Esophagus muscularis mucosa (tissue), 4 donors: ENCODE measurements around the gene TMEM82. TPM values are rescaled to one million over a fixed set of nuclear protein-coding genes. Genes with fewer than 3 reads are reported as not detected.

ENCODE experiments used
- DNase-seq: peaks from one replicate; pipeline ENCODE4 v3.0.0-alpha.2; 2017; ENCODE audit errors: extremely low spot score
- H3K27ac ChIP-seq, 4 donors: fragments of 200-600 bp; sonication (generic); replicated peaks in 1 of 4; 1 replicate in 3 of 4; 2 replicates in 1 of 4; pipeline ENCODE4 v1.5.1; 2016 to 2019; ENCODE audit warnings: mild to moderate bottlenecking in 1 of 4
- H3K27me3 ChIP-seq, 4 donors: fragments of 200-600 bp; sonication (generic); one replicate each; pipeline versions ENCODE4 v1.5.1 to v1.6.0; 2016 to 2019
- H3K36me3 ChIP-seq, 4 donors: fragments of 200-600 bp; sonication (generic); one replicate each; pipeline ENCODE4 v1.5.1; 2016 to 2019
- H3K4me1 ChIP-seq, 4 donors: fragments of 200-600 bp; sonication (generic); one replicate each; pipeline ENCODE4 v1.5.1; 2016 to 2019
- H3K4me3 ChIP-seq, 4 donors: fragments of 200-600 bp; sonication (generic); 1 replicate in 2 of 4; 2 replicates in 2 of 4; pipeline ENCODE4 v1.5.1; 2016 to 2019; ENCODE audit warnings: mild to moderate bottlenecking in 4 of 4, moderate library complexity in 1 of 4
- H3K9me3 ChIP-seq, 4 donors: fragments of 200-600 bp; sonication (generic); 1 replicate in 3 of 4; 2 replicates in 1 of 4; pipeline ENCODE4 v1.5.1; 2016 to 2019
- CTCF ChIP-seq, 3 experiments: fragments of 200-600 bp in 2 of 3; fragments of 450-650 bp in 1 of 3; sonication (generic) in 2 of 3; IDR thresholded peaks; one replicate each; pipeline ENCODE4 v1.5.1; 2017 to 2019; ENCODE audit warnings: antibody characterized with exemption in 3 of 3, mild to moderate bottlenecking in 2 of 3, moderate library complexity in 1 of 3
- EP300 ChIP-seq: sonication (generic); formaldehyde crosslinking; IDR thresholded peaks from one replicate; pipeline ENCODE4 v1.6.1; 2017; ENCODE audit warnings: antibody characterized with exemption
- POLR2A ChIP-seq: fragments of 450-650 bp; IDR thresholded peaks from one replicate; pipeline ENCODE4 v1.6.1; 2017; ENCODE audit warnings: antibody characterized with exemption, moderate library complexity, mild to moderate bottlenecking, low read depth
- POLR2AphosphoS5 ChIP-seq, 2 donors: sonication (generic); formaldehyde crosslinking; IDR thresholded peaks; one replicate each; pipeline ENCODE4 v1.6.1; 2017; ENCODE audit warnings: antibody characterized with exemption in 2 of 2
- WGBS: methylation state at CpG from one replicate; pipeline ENCODE4 v1.1.5; 2018; 5-methylcytosine and 5-hydroxymethylcytosine counted together
- intact Hi-C: fragments of 100-400 bp; cut with DNase I; formaldehyde crosslinking; loops from one replicate; pipeline ENCODE4 v1.15.1; 2023
- total RNA-seq, 4 donors: library from RNA; depleted of rRNA; stranded (reverse); fragments of >200 nt; gene quantifications; one replicate each; pipeline versions ENCODE4 v1.1.0 to v1.2.1, GENCODE V29; 2016

TMEM82 gene
- total RNA-seq, 4 donors from 2014 or later = not detected

DNA sequence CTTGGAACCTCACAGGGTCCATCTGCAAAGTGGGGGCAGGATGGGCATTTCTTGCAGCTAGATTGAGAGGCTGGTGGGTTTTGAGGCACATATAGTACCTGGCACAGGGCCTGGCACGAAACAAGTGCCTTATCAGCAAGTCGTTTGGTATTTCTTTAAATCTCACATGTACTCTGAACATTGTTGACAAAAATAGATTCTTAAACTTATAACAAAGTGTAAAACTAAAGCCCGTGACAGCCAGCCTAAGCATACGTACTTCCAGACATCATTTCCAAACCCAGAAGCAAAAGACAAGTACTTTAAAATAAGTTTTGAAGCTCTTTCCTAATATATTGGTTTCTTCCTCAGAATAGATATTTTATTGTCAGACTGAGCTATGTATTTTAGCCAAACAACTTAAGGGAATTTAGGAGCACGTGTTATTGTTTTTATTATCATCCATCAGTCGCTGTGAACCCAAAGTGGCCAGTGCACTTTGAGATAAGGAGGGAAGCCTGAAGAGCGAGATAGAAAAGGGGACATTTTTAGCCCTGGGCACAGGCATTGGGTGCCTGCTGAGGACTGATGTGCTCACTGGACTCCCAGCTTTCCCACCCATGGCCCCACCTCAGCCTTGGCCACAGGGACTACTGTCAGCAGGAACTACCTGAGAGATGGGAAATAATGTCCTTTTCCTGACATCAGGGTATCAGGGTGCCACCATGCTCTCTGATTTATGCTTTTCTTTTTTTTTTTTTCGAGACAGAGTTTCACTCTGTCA lies 19.2 kb downstream of the TMEM82 start:
- H3K27me3 ChIP-seq = peaks cover 0 to 18% (median 4%) of the 10 kb centered on the region in 4 donors
- intact Hi-C loops = no loop called here
- WGBS = 51% methylated on average over 8 of the region's 8 CpGs
- no peaks in the 10 kb centered on the region for H3K9me3 ChIP-seq
- TF ChIP-seq EP300 = no peak
- no peak for TF ChIP-seq POLR2AphosphoS5 (IDR thresholded peaks at IDR 0.05)
- TF ChIP-seq POLR2A = no peak
- no peak for TF ChIP-seq CTCF (IDR thresholded peaks at IDR 0.05)
- H3K4me3 ChIP-seq = peak overlapping the region; percentile 36 to 87 (median 78)
- peak overlapping the region; percentile 72 to 81 (median 78) for H3K27ac ChIP-seq
- peaks cover 41 to 72% (median 59%) of the 10 kb centered on the region in 4 donors for H3K4me1 ChIP-seq
- H3K36me3 ChIP-seq = peaks cover 6 to 24% (median 17%) of the 10 kb centered on the region in 4 donors
- no peak for DNase-seq

GRCh38 chr1:15762546-15762945 lies 20.2 kb downstream of the TMEM82 start:
- Histone ChIP-seq H3K27me3 (peaks cover 0 to 18% (median 4%) of the 10 kb centered on the region in 4 donors), H3K4me1 (peaks cover 41 to 66% (median 51%) of the 10 kb centered on the region in 4 donors), H3K4me3 (no peak overlapping the region), H3K27ac (no peak overlapping the region), H3K9me3 (no peaks in the 10 kb centered on the region), H3K36me3 (peaks cover 6 to 31% (median 25%) of the 10 kb centered on the region in 4 donors)
- no peak for TF ChIP-seq CTCF (IDR thresholded peaks at IDR 0.05)
- 78% methylated on average over 10 of the region's 10 CpGs for WGBS
- intact Hi-C loops = no loop called here
- DNase-seq = no peak

DNA sequence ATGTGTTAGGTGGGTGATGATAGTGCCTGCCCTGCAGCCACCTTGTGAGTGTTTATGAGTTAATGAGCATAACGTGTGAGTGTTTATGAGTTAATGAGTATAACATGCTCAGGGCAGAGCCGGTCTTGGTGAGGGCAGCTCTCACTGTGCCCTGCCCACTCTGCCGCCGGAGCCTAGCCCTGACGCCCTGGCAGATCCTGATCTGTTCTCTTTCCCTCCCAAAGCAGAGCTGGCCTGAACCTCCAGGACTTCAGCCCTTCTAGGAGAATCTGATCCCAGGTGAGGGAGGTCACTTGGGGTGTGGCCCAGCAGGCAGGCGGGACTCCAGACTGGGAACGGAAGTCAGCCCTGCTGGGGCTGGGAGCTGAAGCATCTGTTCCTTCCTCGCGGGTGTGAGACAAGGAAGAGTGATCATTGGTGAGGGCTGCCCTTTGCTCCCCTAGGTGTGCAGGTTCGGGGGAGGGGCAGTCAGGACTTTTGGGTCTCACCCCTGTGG lies 22.0 kb downstream of the TMEM82 start:
- peaks cover 27 to 48% (median 36%) of the 10 kb centered on the region in 4 donors for H3K4me1 ChIP-seq
- peaks cover 0 to 5% (median 1%) of the 10 kb centered on the region in 4 donors for H3K27me3 ChIP-seq
- intact Hi-C loops = no loop called here
- no peak overlapping the region for H3K27ac ChIP-seq
- TF ChIP-seq POLR2AphosphoS5 (IDR thresholded peaks at IDR 0.05) (no peak), CTCF (IDR thresholded peaks at IDR 0.05) (no peak), EP300 (no peak), POLR2A (no peak)
- no peak overlapping the region for H3K4me3 ChIP-seq
- no peaks in the 10 kb centered on the region for H3K9me3 ChIP-seq
- 76% methylated on average over 10 of the region's 10 CpGs for WGBS
- DNase-seq = no peak
- H3K36me3 ChIP-seq = peaks cover 6 to 48% (median 42%) of the 10 kb centered on the region in 4 donors

GRCh38 chr1:15764890-15765289 lies 22.6 kb downstream of the TMEM82 start:
- H3K27me3 ChIP-seq = no peaks in the 10 kb centered on the region
- H3K36me3 ChIP-seq = peaks cover 7 to 54% (median 44%) of the 10 kb centered on the region in 4 donors
- no peak overlapping the region for H3K27ac ChIP-seq
- WGBS = 81% methylated on average over 2 of the region's 15 CpGs
- peaks cover 21 to 43% (median 32%) of the 10 kb centered on the region in 4 donors for H3K4me1 ChIP-seq
- no peak overlapping the region for H3K4me3 ChIP-seq
- DNase-seq = no peak
- H3K9me3 ChIP-seq = no peaks in the 10 kb centered on the region
- TF ChIP-seq POLR2A (no peak), CTCF (IDR thresholded peaks at IDR 0.05) (no peak), POLR2AphosphoS5 (IDR thresholded peaks at IDR 0.05) (no peak), EP300 (no peak)
- intact Hi-C loops = no loop called here
